GM21737 (cell line): ENCODE results near the gene CPPED1.
"Not testable (repeated sequence)": the region's sequence is repeated elsewhere in the genome, so short reads cannot be mapped to it uniquely, and the experiment has no call there.

Source experiments
- ATAC-seq: cut with Tn5 transposase; IDR thresholded peaks from one replicate; pipeline ENCODE4 v1.9.1; 2021; ENCODE audit warnings: mild to moderate bottlenecking, moderate library complexity; ENCODE audit not compliant: unreplicated experiment

The CPPED1 gene

DNA sequence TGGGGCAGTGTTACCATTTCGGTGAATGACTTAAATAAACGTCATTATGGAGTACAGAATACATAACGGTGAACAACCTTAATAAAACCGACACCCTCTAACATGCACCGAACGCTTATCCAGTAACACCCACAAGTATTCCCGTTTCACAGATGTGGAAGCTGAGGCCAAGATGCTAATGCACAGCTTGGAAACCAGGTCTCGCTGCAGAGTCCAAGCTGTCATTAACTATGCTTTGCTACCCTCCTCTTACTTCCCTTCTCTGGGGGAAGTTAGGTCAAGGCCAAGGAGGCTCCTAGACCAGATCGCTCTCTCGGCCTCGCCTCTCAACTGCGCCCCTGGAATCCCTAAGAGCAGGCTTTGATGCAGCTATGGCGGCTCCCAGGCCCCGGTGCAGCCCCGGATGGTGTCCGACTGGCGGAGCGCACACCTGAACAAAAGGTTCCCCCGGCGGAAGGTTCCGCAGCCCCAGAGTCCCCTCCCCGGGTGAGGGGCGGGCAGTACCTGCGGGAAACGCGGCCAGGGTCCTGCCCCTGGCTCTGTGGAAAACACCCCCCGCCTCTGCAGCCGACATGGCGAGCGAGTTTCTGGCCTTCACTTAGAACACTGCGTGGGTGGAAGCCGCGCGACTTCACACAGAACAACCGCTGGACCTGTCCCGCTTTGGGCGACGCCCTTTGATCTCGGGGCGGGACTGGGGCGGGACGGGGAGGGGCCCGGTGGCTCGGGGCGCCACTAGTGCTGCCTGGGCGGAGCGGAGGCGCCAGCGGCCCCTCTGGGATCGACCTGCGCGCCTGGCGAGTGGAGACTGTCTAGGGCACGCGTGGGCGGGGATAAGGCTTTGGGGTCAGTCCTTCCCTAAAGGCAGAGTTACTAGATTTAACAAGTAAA is at the start of gene CPPED1:
Gene CPPED1, minus strand, starts transcription at position 685 of the 891 bp plus-strand sequence. Its CDS starts 111 bp downstream, at position 574.
- ATAC-seq: peak; percentile 86

- ATAC-seq: no peak
Measured at GRCh38 chr16:12850186-12850585, 46.5 kb upstream of the CPPED1 start.

- ATAC-seq: no peak
Measured at GRCh38 chr16:12846592-12846991, 42.9 kb upstream of the CPPED1 start.

- no peak for ATAC-seq
Measured at GRCh38 chr16:12845282-12845681, 41.6 kb upstream of the CPPED1 start.

DNA sequence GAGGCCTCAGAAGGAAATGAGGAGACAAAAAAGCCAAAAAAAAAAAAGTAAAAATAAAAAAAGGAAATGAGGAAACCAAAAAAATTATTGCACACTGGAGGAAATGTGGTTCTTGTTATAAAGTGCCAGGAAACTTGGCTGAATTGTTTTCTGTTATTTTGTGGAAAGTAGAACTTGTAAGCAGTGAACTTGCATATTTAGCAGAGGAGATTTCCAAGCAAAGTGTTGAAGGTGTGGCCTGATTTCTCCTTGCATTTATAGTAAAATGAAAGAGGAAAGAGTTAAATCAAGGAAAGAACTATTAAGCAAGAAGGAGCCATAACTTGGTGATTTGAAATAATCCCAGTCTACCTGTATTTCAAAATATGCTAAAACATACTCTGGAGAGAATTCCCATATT is 34.1 kb upstream of the CPPED1 start:
- no peak for ATAC-seq

DNA sequence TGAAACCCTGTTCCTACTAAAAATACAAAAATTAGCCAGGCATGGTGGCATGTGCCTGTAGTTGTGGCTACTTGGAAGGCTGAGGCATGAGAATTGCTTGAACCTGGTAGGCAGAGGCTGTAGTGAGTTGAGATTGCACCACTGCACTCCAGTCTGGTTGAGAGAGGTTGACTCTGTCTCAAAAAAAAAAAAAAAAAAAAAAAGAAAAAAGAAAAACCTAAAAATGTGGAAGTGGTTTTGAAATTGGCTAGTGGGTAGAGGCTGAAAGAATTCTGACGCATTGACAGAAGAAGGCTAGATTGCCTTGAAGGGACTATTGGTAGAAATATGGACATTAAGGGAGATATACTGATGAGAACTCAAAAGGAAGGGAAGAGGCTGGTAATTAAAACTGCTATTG is 33.6 kb upstream of the CPPED1 start:
- ATAC-seq: no peak

DNA sequence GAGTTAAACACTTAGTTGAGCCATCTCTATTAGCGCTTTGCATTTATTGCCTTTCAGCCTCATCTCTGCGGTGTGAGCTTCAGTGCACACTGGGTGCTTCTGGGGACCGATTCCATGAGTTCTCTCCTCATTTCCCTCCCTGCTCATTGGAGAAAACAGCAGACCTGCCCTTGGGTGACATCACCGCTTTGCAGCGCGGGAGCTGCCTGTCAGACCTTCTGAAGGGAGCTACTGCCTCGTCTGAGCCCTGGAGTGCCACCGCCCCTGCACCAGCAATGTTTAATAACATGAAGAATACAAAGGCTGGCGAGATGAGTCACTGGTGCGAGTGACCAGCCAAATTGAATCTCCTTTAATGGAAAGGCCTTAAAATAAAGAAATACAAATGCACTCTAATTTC is 30.2 kb upstream of the CPPED1 start:
- ATAC-seq: no peak

DNA sequence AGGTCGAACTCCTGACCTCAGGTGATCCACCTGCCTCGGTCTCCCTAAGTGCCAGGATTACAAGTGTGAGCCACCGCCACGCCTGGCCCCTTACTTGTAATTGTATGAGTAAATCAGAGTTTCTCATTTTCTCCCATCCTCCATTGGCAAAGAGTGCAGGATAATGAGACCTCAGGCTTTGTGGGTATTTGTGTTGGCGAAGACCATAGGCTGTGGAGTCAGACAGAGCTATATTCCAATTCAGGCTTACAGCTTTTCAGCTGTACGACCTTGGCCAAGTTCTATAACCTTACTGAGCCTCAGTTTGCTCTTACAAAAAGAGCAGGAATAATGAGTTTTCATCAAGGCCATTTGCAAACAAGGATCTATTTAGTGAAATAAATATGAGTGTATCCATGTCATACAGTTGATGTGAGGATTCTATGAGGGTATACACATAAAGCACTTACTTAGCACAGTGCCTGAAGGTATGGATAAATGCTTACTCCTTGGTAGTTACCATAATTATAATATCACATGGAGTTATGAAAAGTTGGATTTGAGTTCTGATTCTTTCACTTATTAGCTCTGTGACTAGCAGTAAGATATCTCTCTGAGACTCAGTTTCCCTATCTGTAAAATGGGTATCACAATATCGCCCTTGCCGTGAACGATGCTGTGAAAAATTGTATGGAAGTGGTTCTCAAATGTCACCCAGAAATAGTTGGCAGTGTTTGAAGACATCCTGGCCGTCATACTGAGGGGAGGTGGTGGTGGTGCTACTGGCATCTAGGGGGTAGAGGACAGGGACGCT is 25.6 kb upstream of the CPPED1 start:
- no peak for ATAC-seq

DNA sequence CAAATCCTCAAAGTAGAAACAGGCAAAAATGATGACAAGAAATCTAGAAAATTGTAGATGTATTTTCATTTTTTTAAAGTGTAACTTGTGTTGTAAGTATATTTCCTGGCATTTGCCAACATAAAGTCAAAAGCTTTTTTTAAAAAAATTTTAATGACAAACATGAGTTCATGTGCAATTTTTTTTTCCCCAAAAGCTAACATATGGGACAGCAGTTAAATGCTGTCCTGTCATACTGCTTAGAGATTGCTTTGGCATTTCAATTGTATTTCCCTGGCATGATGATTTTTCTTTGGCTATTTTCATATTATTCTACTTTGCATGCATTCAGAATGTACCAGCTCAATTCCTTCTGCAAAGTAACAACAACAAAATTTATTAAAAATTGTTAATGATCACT is 24.5 kb upstream of the CPPED1 start:
- ATAC-seq: no peak

DNA sequence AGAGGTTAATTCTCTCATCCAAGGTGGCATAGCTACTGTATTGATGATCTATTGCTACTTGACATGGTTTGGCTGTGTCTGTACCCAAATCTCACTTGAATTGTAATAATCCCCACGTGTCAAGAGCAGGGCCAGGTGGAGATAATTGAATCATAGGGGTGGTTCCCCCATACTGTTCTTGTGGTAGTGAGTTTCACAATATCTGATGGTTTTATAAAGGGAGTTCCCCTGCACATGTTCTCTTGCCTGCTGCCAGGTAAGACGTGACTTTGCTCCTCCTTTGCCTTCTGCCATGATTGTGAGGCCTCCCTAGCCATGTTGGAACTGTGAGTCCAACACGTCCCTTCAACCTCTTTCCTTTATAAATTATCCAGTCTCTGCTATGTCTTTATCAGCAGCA is 22.9 kb upstream of the CPPED1 start:
- ATAC-seq: no peak

- ATAC-seq: no peak
Measured at GRCh38 chr16:12819126-12820117, 15.7 kb upstream of the CPPED1 start.

DNA sequence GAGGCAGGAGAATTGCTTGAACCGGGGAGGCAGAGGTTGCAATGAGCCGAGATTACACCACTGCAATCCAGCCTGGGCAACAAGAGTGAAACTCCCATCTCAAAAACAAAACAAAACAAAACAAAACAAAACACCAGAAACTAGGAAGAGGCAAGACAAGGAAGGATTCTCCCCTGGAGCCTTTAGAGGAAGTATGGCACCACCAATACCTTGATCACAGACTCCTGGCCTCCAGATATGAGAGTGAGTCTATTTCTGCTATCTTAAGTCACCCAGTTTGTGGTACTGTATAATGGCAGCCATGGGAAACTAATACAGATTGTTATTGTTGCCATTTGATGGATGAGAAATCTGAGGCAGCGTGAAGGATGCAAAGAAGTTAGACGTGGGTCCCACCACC is 14.6 kb upstream of the CPPED1 start:
- no peak for ATAC-seq

GRCh38 chr16:12816791-12817214 is 13.1 kb upstream of the CPPED1 start:
- ATAC-seq: not testable (repeated sequence)

DNA sequence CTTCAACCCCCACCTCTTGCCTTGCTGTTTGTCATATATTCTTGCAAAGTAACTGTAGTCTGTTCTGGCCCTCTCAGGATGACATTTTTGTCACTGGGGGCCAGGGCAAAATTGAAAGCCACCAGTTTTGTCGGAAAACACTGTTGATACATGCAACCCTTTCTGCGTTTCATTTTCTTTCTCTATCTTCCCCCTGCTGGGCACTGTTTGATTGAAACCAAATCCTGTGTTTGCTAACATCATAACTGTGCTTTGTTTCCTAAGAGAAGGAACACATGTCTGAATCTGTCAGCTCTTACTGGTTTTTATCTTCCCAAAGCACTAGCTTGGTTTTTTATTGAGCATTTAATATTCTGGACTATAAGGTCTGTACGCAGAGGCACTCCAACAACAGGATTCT is 11.7 kb upstream of the CPPED1 start:
- no peak for ATAC-seq

DNA sequence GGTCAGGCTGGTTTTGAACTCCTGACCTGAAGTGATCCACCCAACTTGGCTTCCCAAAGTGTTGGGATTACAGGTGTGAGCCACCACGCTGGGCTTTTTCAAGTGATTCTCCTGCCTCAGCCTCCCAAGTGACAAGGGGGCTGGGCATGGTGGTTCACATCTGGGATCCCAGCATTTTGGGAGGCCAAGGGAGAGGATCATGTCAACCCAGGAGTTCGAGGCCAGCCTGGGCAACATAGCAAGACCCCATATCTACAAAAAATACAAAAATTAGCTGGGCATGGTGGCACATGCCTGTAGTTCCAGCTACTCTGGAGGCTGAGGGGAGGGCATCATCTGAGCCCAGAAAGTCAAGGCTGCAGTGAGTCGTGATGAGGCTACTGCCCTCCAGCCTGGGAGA is 10.0 kb upstream of the CPPED1 start:
- ATAC-seq: not testable (repeated sequence)

- not testable (repeated sequence) for ATAC-seq
Measured at GRCh38 chr16:12813321-12813720, 9.6 kb upstream of the CPPED1 start.

DNA sequence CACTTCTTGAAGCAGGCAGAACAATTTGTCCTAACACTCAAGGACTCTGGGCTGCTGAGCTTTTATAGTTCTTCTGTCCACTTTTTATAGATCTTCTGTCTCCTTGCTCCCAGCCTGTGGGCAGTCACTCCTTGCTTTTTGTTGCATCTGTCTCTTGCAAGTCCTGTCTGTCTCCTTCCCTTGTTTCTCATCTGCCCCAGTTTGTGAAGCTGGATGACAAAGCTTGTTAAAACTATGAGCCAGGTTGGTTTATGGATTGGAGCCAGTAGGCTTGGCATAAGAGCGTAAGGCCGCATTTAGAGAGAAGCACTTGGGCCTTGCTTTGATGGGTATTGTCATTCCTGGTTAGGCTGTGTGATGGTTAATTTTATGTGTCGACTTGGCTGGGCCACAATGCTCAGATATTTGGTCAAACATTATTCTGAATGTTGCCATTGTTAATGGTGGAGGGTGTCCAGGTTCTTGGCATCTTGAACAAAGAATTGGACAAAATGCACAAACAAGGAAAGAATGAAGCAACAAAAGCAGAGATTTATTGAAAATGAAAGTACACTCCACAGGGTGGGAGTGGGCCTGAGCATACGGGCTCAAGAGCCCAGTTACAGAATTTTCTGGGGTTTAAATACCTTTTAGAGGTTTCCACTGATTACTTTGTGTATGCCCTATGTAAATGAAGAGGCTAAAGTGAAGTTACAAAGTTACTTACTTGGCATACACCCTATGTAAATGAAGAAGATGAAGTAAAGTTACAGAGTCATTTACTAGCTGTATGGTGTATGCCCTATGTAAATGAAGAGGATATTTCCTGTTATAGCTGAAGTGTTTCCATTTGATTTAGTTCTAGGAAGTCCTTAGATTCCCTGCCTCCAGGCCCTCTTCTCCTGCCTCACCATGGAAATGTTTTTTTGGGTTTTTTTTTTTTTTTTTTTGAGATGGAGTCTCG is 8.0 kb upstream of the CPPED1 start:
- ATAC-seq: no peak

- no peak for ATAC-seq
Measured at GRCh38 chr16:12805066-12805465, 1.4 kb upstream of the CPPED1 start.

- no peak for ATAC-seq
Measured at GRCh38 chr16:12804395-12804794, 708 bp upstream of the CPPED1 start.

DNA sequence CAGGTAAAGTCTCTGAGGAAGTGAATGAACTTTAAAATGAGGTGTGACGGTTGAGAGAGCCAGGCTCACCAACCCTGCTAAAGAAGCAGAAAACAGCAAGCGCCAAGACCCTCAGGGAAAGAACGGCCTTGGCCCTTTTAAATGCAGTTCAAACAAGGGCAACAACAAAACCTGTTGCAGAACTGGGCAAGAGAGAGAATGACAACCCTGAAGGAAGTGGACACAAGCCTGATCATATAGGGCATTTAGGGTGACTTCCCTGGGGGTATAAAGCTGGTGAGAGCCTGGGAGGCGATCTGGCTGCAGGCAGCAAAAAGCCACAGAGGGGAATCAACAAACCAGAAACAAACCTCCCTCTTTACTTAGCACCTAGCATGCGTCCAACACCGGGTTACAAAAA is 1.0 kb downstream of the CPPED1 start:
- ATAC-seq: no peak
